HS-5 (cell line): ENCODE data around the gene NMT1.
"Not testable (repeated sequence)": the region's sequence is repeated elsewhere in the genome, so short reads cannot be mapped to it uniquely, and the experiment has no call there.

ENCODE experiments used
- DNase-seq: peaks from one replicate; pipeline ENCODE4 v3.0.0-alpha.2; 2012; ENCODE audit warnings: low read depth

The NMT1 gene

GRCh38 chr17:45038728-45039634, 22.1 kb upstream of the NMT1 start:
- DNase-seq = no peak

- DNase-seq = no peak
Measured at GRCh38 chr17:45040459-45040858, 20.7 kb upstream of the NMT1 start.

GRCh38 chr17:45042346-45043120, 18.6 kb upstream of the NMT1 start:
- DNase-seq = no peak

- DNase-seq = no peak
Measured at GRCh38 chr17:45043813-45044540, 17.1 kb upstream of the NMT1 start.

- no peak for DNase-seq
Measured at GRCh38 chr17:45046537-45047125, 14.5 kb upstream of the NMT1 start.

GRCh38 chr17:45048795-45049563, 12.1 kb upstream of the NMT1 start:
- no peak for DNase-seq

- DNase-seq = no peak
Measured at GRCh38 chr17:45050481-45051059, 10.5 kb upstream of the NMT1 start.

GRCh38 chr17:45051060-45051719, 9.9 kb upstream of the NMT1 start, which contains the start of gene DCAKD:
TSS of gene DCAKD (minus strand) at chr17:45051632. CDS start at chr17:45034885, 16,747 bp downstream.
- DNase-seq = peak; percentile 54

GRCh38 chr17:45051720-45052051, 9.4 kb upstream of the NMT1 start:
- not testable (repeated sequence) for DNase-seq

GRCh38 chr17:45052052-45052772, 8.9 kb upstream of the NMT1 start:
- no peak for DNase-seq

GRCh38 chr17:45060382-45060796, 728 bp upstream of the NMT1 start:
- no peak for DNase-seq

- no peak for DNase-seq
Measured at GRCh38 chr17:45061606-45062205, 589 bp downstream of the NMT1 start.

- DNase-seq = no peak
Measured at GRCh38 chr17:45063198-45063597, 2.1 kb downstream of the NMT1 start.

GRCh38 chr17:45067637-45068036, 6.5 kb downstream of the NMT1 start:
- DNase-seq = no peak

- no peak for DNase-seq
Measured at GRCh38 chr17:45070001-45070400, 8.9 kb downstream of the NMT1 start.

- no peak for DNase-seq
Measured at GRCh38 chr17:45070809-45071208, 9.7 kb downstream of the NMT1 start.

GRCh38 chr17:45073414-45074070, 12.4 kb downstream of the NMT1 start:
- DNase-seq = no peak

GRCh38 chr17:45077643-45078042, 16.5 kb downstream of the NMT1 start:
- no peak for DNase-seq
